ENCODE measurements around the gene METTL15. TPM values are rescaled to one million over a fixed set of nuclear protein-coding genes. Genes with fewer than 3 reads are reported as not detected.

The METTL15 gene
- total and polyA plus RNA-seq, 2 experiments from 2014 or later, result 9.0 to 19.8 TPM

GRCh38 chr11:28090052-28090749 lies 18.0 kb upstream of the METTL15 start (continued):
- TF ChIP-seq NANOG (IDR thresholded peaks at IDR 0.05; ENCODE audit: borderline replicate concordance) (no peak), POLR2AphosphoS5 (IDR thresholded peaks at IDR 0.05; ENCODE audit: low read depth) (no peak), REST (IDR thresholded peaks at IDR 0.05; ENCODE audit: unreplicated experiment) (no peak), ZNF331 (CRISPR knock-in tag; IDR thresholded peaks at IDR 0.05; ENCODE audit: low read depth) (no peak), ETS1 (IDR thresholded peaks at IDR 0.05) (no peak), EZH2 (IDR thresholded peaks at IDR 0.05; ENCODE audit: low read depth, unreplicated experiment) (no peak), ZNF114 (CRISPR knock-in tag; IDR thresholded peaks at IDR 0.05) (no peak)

- Mint-ChIP-seq H3K9me3 (no peaks in the 10 kb centered on the region), H3K36me3 (ENCODE audit: low read depth) (peaks cover 6% of the 10 kb centered on the region), H3K27me3 (ENCODE audit: insufficient read depth, low read depth, poor library complexity) (no peaks in the 10 kb centered on the region), H3K4me3 (no peak overlapping the region), H3K4me1 (no peaks in the 10 kb centered on the region), H3K27ac (no peak overlapping the region)
- Histone ChIP-seq H3K4me2 (no peak overlapping the region), H4K20me1 (replicated peaks; ENCODE audit: insufficient read depth) (no peaks in the 10 kb centered on the region; the same call in 1 of the 2 replicates), H3K27ac (ENCODE audit: low read depth) (no peak overlapping the region), H3F3A (replicated peaks; ENCODE audit: low read depth) (no peaks in the 10 kb centered on the region), H3K36me3 (ENCODE audit: insufficient read depth) (peaks cover 17% of the 10 kb centered on the region), H3K27me3 (ENCODE audit: insufficient read depth) (no peaks in the 10 kb centered on the region), H3K4me3 (no peak overlapping the region), H2AFZ (no peak overlapping the region), H3K9me2 (ENCODE audit: insufficient read depth) (no peaks in the 10 kb centered on the region), H3K4me1 (ENCODE audit: insufficient read depth) (no peaks in the 10 kb centered on the region), H3K79me2 (replicated peaks; ENCODE audit: insufficient read depth) (peaks cover 7% of the 10 kb centered on the region; the same call in 1 of the 2 replicates)
- ATAC-seq (no peak), DNase-seq (ENCODE audit: low spot score) (no peak)
- TF ChIP-seq CTCF (conservative IDR thresholded peaks at IDR 0.05; ENCODE audit: low read depth in 2 of 2), result no peak
- TF ChIP-seq CREB1 (CRISPR knock-in tag; IDR thresholded peaks at IDR 0.05; ENCODE audit: low read depth), result no peak
- no peak for TF ChIP-seq ZNF114 (CRISPR knock-in tag; IDR thresholded peaks at IDR 0.05)
- TF ChIP-seq ZNF462 (CRISPR knock-in tag; IDR thresholded peaks at IDR 0.05), result no peak
- TF ChIP-seq STAT1 (IDR thresholded peaks at IDR 0.05; ENCODE audit: unreplicated experiment), result no peak
- TF ChIP-seq EZH2 (IDR thresholded peaks at IDR 0.05; ENCODE audit: low read depth, unreplicated experiment), result no peak
- no peak for TF ChIP-seq ZNF331 (CRISPR knock-in tag; IDR thresholded peaks at IDR 0.05; ENCODE audit: low read depth)
- TF ChIP-seq JUNB (IDR thresholded peaks at IDR 0.05; ENCODE audit: unreplicated experiment), result no peak
Measured at GRCh38 chr11:28092786-28093185, 15.4 kb upstream of the METTL15 start.

Measured in GM23338 (cell line).